ENCODE measurements around the gene PRMT1. TPM values are rescaled to one million over a fixed set of nuclear protein-coding genes. Genes with fewer than 3 reads are reported as not detected.

PRMT1 gene
- total and polyA plus RNA-seq, 9 of the 15 experiments (the other 6 are each of a cell fraction or from before 2014, with no cell fraction given): 13.3 to 464 (median 326) TPM

DNA sequence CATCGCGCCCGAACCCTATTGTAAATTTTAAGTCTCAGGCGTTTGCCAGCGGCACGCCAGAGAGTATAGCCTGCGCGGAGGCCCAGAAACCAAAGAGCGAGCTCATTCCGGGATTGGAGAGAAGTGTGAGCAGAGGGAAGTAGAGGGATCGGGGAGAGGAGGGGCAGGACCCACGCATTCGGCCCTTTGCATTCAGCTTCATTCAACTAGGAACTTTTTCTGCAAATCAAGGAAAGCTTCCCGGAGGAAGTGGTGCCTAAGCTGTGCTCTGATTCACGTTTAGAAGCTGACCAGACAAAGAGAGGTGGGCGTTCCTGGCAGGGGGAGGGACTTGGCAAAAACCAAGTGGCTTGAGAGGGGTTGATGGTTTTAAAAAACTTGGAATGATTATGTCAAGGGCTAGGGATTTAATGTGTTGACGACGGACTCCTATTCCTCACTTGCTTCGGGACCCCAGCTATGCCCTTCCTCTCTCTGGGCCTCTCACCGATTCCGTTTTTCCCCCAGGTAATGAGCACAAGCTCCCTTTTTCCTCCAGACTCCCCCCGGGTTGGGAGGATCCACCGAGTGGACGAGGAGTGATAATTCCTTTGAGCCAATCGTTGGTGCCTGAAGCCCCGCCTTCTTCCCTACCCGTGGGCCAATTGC lies 811 bp upstream of the PRMT1 start (continued):
- TF ChIP-seq E2F5 (CRISPR knock-in tag; IDR thresholded peaks at IDR 0.05): no peak
- peak; percentile 100 for TF ChIP-seq PRDM10 (IDR thresholded peaks at IDR 0.05; ENCODE audit: partially characterized antibody)
- no peak for TF ChIP-seq ZBTB5 (IDR thresholded peaks at IDR 0.05)
- 0 out of 2 replicates have a peak, but pooled peaks have one; percentile 41 for TF ChIP-seq FOXP1 (CRISPR knock-in tag; IDR thresholded peaks at IDR 0.05)
- TF ChIP-seq, protein P1, sequence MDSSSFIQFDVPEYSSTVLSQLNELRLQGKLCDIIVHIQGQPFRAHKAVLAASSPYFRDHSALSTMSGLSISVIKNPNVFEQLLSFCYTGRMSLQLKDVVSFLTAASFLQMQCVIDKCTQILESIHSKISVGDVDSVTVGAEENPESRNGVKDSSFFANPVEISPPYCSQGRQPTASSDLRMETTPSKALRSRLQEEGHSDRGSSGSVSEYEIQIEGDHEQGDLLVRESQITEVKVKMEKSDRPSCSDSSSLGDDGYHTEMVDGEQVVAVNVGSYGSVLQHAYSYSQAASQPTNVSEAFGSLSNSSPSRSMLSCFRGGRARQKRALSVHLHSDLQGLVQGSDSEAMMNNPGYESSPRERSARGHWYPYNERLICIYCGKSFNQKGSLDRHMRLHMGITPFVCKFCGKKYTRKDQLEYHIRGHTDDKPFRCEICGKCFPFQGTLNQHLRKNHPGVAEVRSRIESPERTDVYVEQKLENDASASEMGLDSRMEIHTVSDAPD (CRISPR knock-in tag; IDR thresholded peaks at IDR 0.05): no peak
- TF ChIP-seq BCL6 (CRISPR knock-in tag; IDR thresholded peaks at IDR 0.05): no peak
- no peak for TF ChIP-seq DMBX1 (CRISPR knock-in tag; IDR thresholded peaks at IDR 0.05; ENCODE audit: borderline replicate concordance)
- no peak for TF ChIP-seq ETS1 (conservative IDR thresholded peaks at IDR 0.05; ENCODE audit: control insufficient read depth, low read depth, low read length)
- no peak for TF ChIP-seq ZNF449 (CRISPR knock-in tag; IDR thresholded peaks at IDR 0.05)
- no peak for TF ChIP-seq RBM34 (IDR thresholded peaks at IDR 0.05; ENCODE audit: borderline replicate concordance, insufficient read depth, low read length)
- TF ChIP-seq CBX5 (IDR thresholded peaks at IDR 0.05; ENCODE audit: borderline replicate concordance, low read depth): no peak
- TF ChIP-seq RAD21 (CRISPR knock-in tag; conservative IDR thresholded peaks at IDR 0.05 in 1 of 2, IDR thresholded peaks at IDR 0.05 in 1 of 2): no peak
- no peak for TF ChIP-seq CBX2 (IDR thresholded peaks at IDR 0.05; ENCODE audit: insufficient read depth, low read length, poor library complexity, severe bottlenecking)
- no peak for TF ChIP-seq MLX (CRISPR knock-in tag; conservative IDR thresholded peaks at IDR 0.05)
